Measurements from ENCODE around the gene RBM19. TPM values are rescaled to one million over a fixed set of nuclear protein-coding genes. Genes with fewer than 3 reads are reported as not detected.

The RBM19 gene
- total RNA-seq, 2 donors from 2014 or later, result 38.6 to 43.1 TPM

DNA sequence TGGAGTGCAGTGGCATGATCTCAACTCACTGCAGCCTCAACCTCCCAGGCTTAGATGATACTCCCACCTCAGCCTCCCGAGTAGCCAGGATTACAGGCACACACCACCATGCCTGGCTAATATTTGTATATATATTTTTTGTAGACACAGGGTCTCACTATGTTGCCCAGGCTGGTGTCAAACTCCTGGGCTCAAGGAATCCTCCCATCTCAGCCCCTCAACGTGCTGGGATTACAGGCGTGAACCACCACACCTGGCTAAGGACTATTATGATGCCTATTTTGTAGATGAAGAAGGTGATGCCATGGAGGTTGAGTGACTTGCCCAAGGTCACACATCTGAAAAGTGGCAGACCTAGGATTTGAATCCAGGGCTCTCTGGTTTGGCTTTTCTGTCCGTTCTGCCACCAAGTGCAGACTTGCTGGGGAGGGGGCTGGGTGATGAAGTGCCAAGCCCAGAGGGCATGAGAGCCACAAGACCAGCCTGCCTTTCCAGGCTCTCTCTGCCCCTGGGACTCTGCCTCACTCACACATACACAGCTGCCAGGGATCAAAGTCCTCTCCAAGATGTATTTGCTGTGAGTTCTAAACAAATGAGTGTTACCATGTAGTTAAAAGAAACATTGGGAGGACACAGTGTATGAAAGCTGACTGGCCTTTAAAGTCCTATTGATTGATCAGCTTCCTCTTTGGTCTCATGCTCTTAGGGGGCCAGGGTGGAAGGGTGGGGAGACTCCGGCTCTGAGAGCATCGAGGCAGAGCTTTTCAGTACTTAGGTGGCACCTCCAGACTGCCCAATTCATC lies 21.3 kb upstream of the RBM19 start:
- Mint-ChIP-seq H3K36me3 (ENCODE audit: low read depth) (no peaks in the 10 kb centered on the region), H3K27ac (no peak overlapping the region), H3K4me3 (no peak overlapping the region), H3K9me3 (no peaks in the 10 kb centered on the region), H3K27me3 (ENCODE audit: insufficient read depth) (peaks cover 56% of the 10 kb centered on the region), H3K4me1 (no peaks in the 10 kb centered on the region)
- WGBS, 2 experiments (ENCODE audit: insufficient coverage in 1 of 2, insufficient read length in 1 of 2), result 50 to 87% methylated on average over 1 to 6 of the region's 6 CpGs
- Histone ChIP-seq H3K9ac (ENCODE audit: extremely low read depth, low read length, poor library complexity, severe bottlenecking) (no peak overlapping the region), H3K36me3 (ENCODE audit: control insufficient read depth, insufficient read depth, low read length) (no peaks in the 10 kb centered on the region), H3K9me3 (ENCODE audit: control insufficient read depth, low read length) (no peaks in the 10 kb centered on the region), H3K27ac (ENCODE audit: low read depth, low read length) (no peak overlapping the region), H3K27me3 (ENCODE audit: control insufficient read depth, insufficient read depth, low read length, poor library complexity, severe bottlenecking) (peaks cover 42% of the 10 kb centered on the region), H3K4me3 (ENCODE audit: low read length) (no peak overlapping the region), H3K4me1 (ENCODE audit: control insufficient read depth, insufficient read depth, low read length) (no peaks in the 10 kb centered on the region)
- TF ChIP-seq, protein P1, sequence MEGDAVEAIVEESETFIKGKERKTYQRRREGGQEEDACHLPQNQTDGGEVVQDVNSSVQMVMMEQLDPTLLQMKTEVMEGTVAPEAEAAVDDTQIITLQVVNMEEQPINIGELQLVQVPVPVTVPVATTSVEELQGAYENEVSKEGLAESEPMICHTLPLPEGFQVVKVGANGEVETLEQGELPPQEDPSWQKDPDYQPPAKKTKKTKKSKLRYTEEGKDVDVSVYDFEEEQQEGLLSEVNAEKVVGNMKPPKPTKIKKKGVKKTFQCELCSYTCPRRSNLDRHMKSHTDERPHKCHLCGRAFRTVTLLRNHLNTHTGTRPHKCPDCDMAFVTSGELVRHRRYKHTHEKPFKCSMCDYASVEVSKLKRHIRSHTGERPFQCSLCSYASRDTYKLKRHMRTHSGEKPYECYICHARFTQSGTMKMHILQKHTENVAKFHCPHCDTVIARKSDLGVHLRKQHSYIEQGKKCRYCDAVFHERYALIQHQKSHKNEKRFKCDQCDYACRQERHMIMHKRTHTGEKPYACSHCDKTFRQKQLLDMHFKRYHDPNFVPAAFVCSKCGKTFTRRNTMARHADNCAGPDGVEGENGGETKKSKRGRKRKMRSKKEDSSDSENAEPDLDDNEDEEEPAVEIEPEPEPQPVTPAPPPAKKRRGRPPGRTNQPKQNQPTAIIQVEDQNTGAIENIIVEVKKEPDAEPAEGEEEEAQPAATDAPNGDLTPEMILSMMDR (conservative IDR thresholded peaks at IDR 0.05), result no peak
- no peak for DNase-seq

DNA sequence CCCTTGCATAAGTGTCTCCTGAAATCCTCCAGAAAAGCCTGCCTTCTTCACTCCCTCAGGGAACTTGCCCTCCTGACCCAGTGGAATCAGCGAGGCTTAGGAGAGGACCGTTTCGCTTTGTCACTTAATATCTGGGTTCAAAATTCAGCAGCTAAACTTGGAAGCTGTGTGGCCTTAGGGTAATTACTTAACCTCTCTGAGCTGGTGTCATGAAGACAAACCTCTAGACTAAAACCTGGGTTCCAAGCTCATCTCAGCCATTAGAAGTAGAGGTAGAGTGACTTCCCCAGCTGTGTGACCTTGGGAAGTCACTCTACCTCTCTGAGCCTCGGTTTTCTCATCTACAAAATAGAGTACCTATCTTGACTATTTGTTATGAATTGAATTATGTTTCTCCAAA lies 18.3 kb upstream of the RBM19 start:
- Histone ChIP-seq H3K36me3 (ENCODE audit: control insufficient read depth, insufficient read depth, low read length) (no peaks in the 10 kb centered on the region), H3K4me3 (ENCODE audit: low read length) (no peak overlapping the region), H3K27ac (ENCODE audit: low read depth, low read length) (no peak overlapping the region), H3K4me1 (ENCODE audit: control insufficient read depth, insufficient read depth, low read length) (no peaks in the 10 kb centered on the region), H3K9ac (ENCODE audit: extremely low read depth, low read length, poor library complexity, severe bottlenecking) (no peak overlapping the region), H3K27me3 (ENCODE audit: control insufficient read depth, insufficient read depth, low read length, poor library complexity, severe bottlenecking) (peaks cover 38% of the 10 kb centered on the region), H3K9me3 (ENCODE audit: control insufficient read depth, low read length) (no peaks in the 10 kb centered on the region)
- no peak for DNase-seq
- TF ChIP-seq, protein P1 (conservative IDR thresholded peaks at IDR 0.05), result no peak
- WGBS, 2 experiments (ENCODE audit: insufficient coverage in 1 of 2, insufficient read length in 1 of 2), result 98% methylated on average over 4 of the region's 4 CpGs; no CpG with 5 or more reads in 1 of the 2 experiments
- Mint-ChIP-seq H3K27ac (no peak overlapping the region), H3K9me3 (no peaks in the 10 kb centered on the region), H3K4me1 (no peaks in the 10 kb centered on the region), H3K27me3 (ENCODE audit: insufficient read depth) (peaks cover 55% of the 10 kb centered on the region), H3K36me3 (ENCODE audit: low read depth) (no peaks in the 10 kb centered on the region), H3K4me3 (no peak overlapping the region)

DNA sequence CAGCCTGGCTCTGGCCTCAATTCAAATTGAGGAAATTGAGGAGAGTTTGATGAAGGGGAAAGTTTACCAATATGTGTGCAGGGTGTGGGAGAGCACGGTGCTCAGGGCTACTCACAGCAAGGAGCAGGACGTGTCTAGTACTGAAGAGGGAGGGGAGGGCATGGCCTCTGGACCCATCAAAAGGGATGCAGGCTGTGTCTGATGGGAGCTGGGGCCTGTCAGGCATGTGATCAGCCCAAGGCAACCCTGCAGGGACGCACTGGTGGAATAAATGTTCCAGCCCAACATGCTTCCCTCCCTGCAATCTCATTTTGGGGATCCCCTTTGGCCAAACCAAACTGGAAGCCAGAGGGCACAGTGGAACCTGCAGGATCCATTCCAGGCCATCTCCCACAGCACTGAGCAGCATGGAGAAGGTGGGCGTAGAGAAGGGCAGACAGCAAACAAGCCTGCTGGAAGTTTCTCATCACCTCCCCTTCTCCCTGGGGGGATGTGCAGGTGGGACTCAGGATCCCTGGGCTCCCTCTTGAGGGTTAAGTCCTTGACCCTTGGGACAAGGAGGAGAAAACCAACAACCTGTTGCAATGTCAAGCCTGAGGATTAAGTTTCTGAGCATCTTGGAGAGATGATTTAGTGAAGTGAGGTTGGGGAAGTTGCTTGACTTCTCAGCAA lies 17.8 kb upstream of the RBM19 start:
- Histone ChIP-seq H3K36me3 (ENCODE audit: control insufficient read depth, insufficient read depth, low read length) (no peaks in the 10 kb centered on the region), H3K27ac (ENCODE audit: low read depth, low read length) (no peak overlapping the region), H3K27me3 (ENCODE audit: control insufficient read depth, insufficient read depth, low read length, poor library complexity, severe bottlenecking) (peaks cover 38% of the 10 kb centered on the region), H3K9me3 (ENCODE audit: control insufficient read depth, low read length) (no peaks in the 10 kb centered on the region), H3K4me3 (ENCODE audit: low read length) (no peak overlapping the region), H3K9ac (ENCODE audit: extremely low read depth, low read length, poor library complexity, severe bottlenecking) (no peak overlapping the region), H3K4me1 (ENCODE audit: control insufficient read depth, insufficient read depth, low read length) (no peaks in the 10 kb centered on the region)
- TF ChIP-seq, protein P1 (conservative IDR thresholded peaks at IDR 0.05), result no peak
- Mint-ChIP-seq H3K36me3 (ENCODE audit: low read depth) (no peaks in the 10 kb centered on the region), H3K9me3 (no peaks in the 10 kb centered on the region), H3K27me3 (ENCODE audit: insufficient read depth) (peaks cover 57% of the 10 kb centered on the region), H3K27ac (no peak overlapping the region), H3K4me3 (no peak overlapping the region), H3K4me1 (no peaks in the 10 kb centered on the region)
- WGBS, 2 experiments (ENCODE audit: insufficient coverage in 1 of 2, insufficient read length in 1 of 2), result 80 to 86% methylated on average over 4 of the region's 4 CpGs
- no peak for DNase-seq
